Measurements from ENCODE around the gene CGB2. TPM values are rescaled to one million over a fixed set of nuclear protein-coding genes. Genes with fewer than 3 reads are reported as not detected.

Gene CGB2
- total RNA-seq, 4 donors from 2014 or later: not detected

- DNase-seq: peak; percentile 98 to 100
- H3K4me1 ChIP-seq: peaks cover 44 to 51% of the 10 kb centered on the region in 2 donors
- in situ Hi-C loops (cut with MboI; ENCODE audit: low sequenced_read_pairs in 4 of 4) (no loop called here), intact Hi-C loops (cut with DNase I; ENCODE audit: low total_unique reads) (loop anchor here (1.0 to 10.0 kb wide), 7 partner anchors 28 to 821 kb away; partner anchors contain the start of genes EMP3, FTL, FUZ and KCNA7)
- no peaks in the 10 kb centered on the region for H3K9me3 ChIP-seq
- H3K36me3 ChIP-seq: peaks cover 0 to 8% of the 10 kb centered on the region in 2 donors
- no peaks in the 10 kb centered on the region for H3K27me3 ChIP-seq
- peak; percentile 73 to 75 for ATAC-seq
- peak within 1 kb of the TSS; percentile 93 to 100 (median 99) for H3K27ac ChIP-seq
- H3K4me3 ChIP-seq: peak within 1 kb of the TSS; percentile 75 to 99 (median 84)
- TF ChIP-seq POLR2A (IDR thresholded peaks at IDR 0.05): peak; percentile 98 to 99
- peak; percentile 98 to 99 (median 99) for TF ChIP-seq CTCF (IDR thresholded peaks at IDR 0.05 in 4 of 5, conservative IDR thresholded peaks at IDR 0.05 in 1 of 5)
These were observed 38.3 kb upstream of the CGB2 start, which contains the start of the genes GYS1 and RUVBL2 for GRCh38 chr19:48993175-48994034. Gene GYS1, minus strand, starts transcription at chr19:48993309. Its CDS starts 197 bp downstream, at chr19:48993112. Gene RUVBL2, plus strand, starts transcription at chr19:48993887. Its CDS starts 25 bp downstream, at chr19:48993912.

- no peak for DNase-seq
- no peaks in the 10 kb centered on the region for H3K27me3 ChIP-seq
- H3K4me3 ChIP-seq: peak overlapping the region; percentile 68 to 99 (median 81)
- no peaks in the 10 kb centered on the region for H3K9me3 ChIP-seq
- peaks cover 38 to 46% of the 10 kb centered on the region in 2 donors for H3K4me1 ChIP-seq
- H3K27ac ChIP-seq: peak overlapping the region; percentile 93 to 100 (median 99)
- H3K36me3 ChIP-seq: peaks cover 0 to 2% of the 10 kb centered on the region in 2 donors
- in situ Hi-C loops (cut with MboI; ENCODE audit: low sequenced_read_pairs in 4 of 4): no loop called here
- intact Hi-C loops (cut with DNase I; ENCODE audit: low total_unique reads): loop anchor here (5.0 to 10.0 kb wide), 4 partner anchors 78 to 821 kb away; partner anchors contain the start of genes EMP3, FUZ, KCNA7 and MED25
- TF ChIP-seq CTCF (IDR thresholded peaks at IDR 0.05 in 4 of 5, conservative IDR thresholded peaks at IDR 0.05 in 1 of 5) (no peak), POLR2A (IDR thresholded peaks at IDR 0.05) (no peak)
- ATAC-seq: no peak
These were observed 37.7 kb upstream of the CGB2 start for GRCh38 chr19:48994035-48994386.

GRCh38 chr19:48997972-48998371 lies 33.7 kb upstream of the CGB2 start:
- in situ Hi-C loops (cut with MboI; ENCODE audit: low sequenced_read_pairs in 4 of 4): no loop called here
- Histone ChIP-seq H3K27me3 (no peaks in the 10 kb centered on the region), H3K4me1 (peaks cover 13 to 19% of the 10 kb centered on the region in 2 donors), H3K27ac (peak overlapping the region; percentile 56 to 72 (median 67)), H3K9me3 (no peaks in the 10 kb centered on the region), H3K4me3 (no peak overlapping the region), H3K36me3 (peaks cover 0 to 9% of the 10 kb centered on the region in 2 donors)
- intact Hi-C loops (cut with DNase I; ENCODE audit: low total_unique reads): loop anchor here (10.0 kb wide), 2 partner anchors 673 to 817 kb away; partner anchors contain the start of genes EMP3, FUZ and MED25
- peak in 1 of 2 donors; percentile 64 for DNase-seq
- no peak for TF ChIP-seq POLR2A (IDR thresholded peaks at IDR 0.05)
- peak in 4 of 5 experiments; percentile 13 to 58 (median 46) for TF ChIP-seq CTCF (IDR thresholded peaks at IDR 0.05 in 4 of 5, conservative IDR thresholded peaks at IDR 0.05 in 1 of 5)
- ATAC-seq: no peak

- Histone ChIP-seq H3K27ac (peak overlapping the region in 1 of 4 donors; percentile 72), H3K9me3 (no peaks in the 10 kb centered on the region), H3K4me1 (peaks cover 5 to 11% of the 10 kb centered on the region in 2 donors), H3K4me3 (no peak overlapping the region), H3K36me3 (peaks cover 0 to 25% of the 10 kb centered on the region in 2 donors), H3K27me3 (no peaks in the 10 kb centered on the region)
- ATAC-seq (peak in 1 of 2 donors; percentile 67), DNase-seq (no peak)
- in situ Hi-C loops (cut with MboI; ENCODE audit: low sequenced_read_pairs in 4 of 4): no loop called here
- no peak for TF ChIP-seq POLR2A (IDR thresholded peaks at IDR 0.05)
- TF ChIP-seq CTCF (IDR thresholded peaks at IDR 0.05 in 4 of 5, conservative IDR thresholded peaks at IDR 0.05 in 1 of 5): peak in 4 of 5 experiments; percentile 44 to 65 (median 56)
- intact Hi-C loops (cut with DNase I; ENCODE audit: low total_unique reads): loop anchor here (10.0 kb wide), 2 partner anchors 675 to 815 kb away; partner anchors contain the start of genes EMP3, FUZ and MED25
These were observed 32.0 kb upstream of the CGB2 start for GRCh38 chr19:48999481-49000325.
